ENCODE measurements around the gene SLIT3.

SLIT3 gene

GRCh38 chr5:168865968-168866367 lies 435.0 kb downstream of the SLIT3 start:
- DNase-seq (ENCODE audit: low read depth in 2 of 2), result no peak

GRCh38 chr5:168863021-168863420 lies 437.9 kb downstream of the SLIT3 start:
- DNase-seq (ENCODE audit: low read depth in 2 of 2), result no peak

GRCh38 chr5:168860503-168860902 lies 440.4 kb downstream of the SLIT3 start:
- DNase-seq (ENCODE audit: low read depth in 2 of 2), result no peak

GRCh38 chr5:168860081-168860480 lies 440.9 kb downstream of the SLIT3 start:
- no peak for DNase-seq (ENCODE audit: low read depth in 2 of 2)

GRCh38 chr5:168859471-168859870 lies 441.5 kb downstream of the SLIT3 start:
- no peak for DNase-seq (ENCODE audit: low read depth in 2 of 2)

- no peak for DNase-seq (ENCODE audit: low read depth in 2 of 2)
Measured at GRCh38 chr5:168858994-168859393, 441.9 kb downstream of the SLIT3 start.

GRCh38 chr5:168858371-168858770 lies 442.6 kb downstream of the SLIT3 start:
- DNase-seq (ENCODE audit: low read depth in 2 of 2), result no peak

- DNase-seq (ENCODE audit: low read depth in 2 of 2), result no peak
Measured at GRCh38 chr5:168853972-168854371, 447.0 kb downstream of the SLIT3 start.

GRCh38 chr5:168852329-168852728 lies 448.6 kb downstream of the SLIT3 start:
- no peak for DNase-seq (ENCODE audit: low read depth in 2 of 2)

GRCh38 chr5:168851902-168852321 lies 449.0 kb downstream of the SLIT3 start:
- DNase-seq (ENCODE audit: low read depth in 2 of 2), result no peak

- DNase-seq (ENCODE audit: low read depth in 2 of 2), result no peak
Measured at GRCh38 chr5:168850683-168851082, 450.3 kb downstream of the SLIT3 start.

GRCh38 chr5:168848569-168848968 lies 452.4 kb downstream of the SLIT3 start:
- no peak for DNase-seq (ENCODE audit: low read depth in 2 of 2)

GRCh38 chr5:168847511-168848073 lies 453.3 kb downstream of the SLIT3 start:
- no peak for DNase-seq (ENCODE audit: low read depth in 2 of 2)

GRCh38 chr5:168844922-168845296 lies 456.0 kb downstream of the SLIT3 start:
- DNase-seq (ENCODE audit: low read depth in 2 of 2), result no peak

GRCh38 chr5:168844016-168844921 lies 456.7 kb downstream of the SLIT3 start:
- no peak for DNase-seq (ENCODE audit: low read depth in 2 of 2)

GRCh38 chr5:168843277-168844015 lies 457.5 kb downstream of the SLIT3 start:
- no peak for DNase-seq (ENCODE audit: low read depth in 2 of 2)

GRCh38 chr5:168842571-168843205 lies 458.3 kb downstream of the SLIT3 start:
- no peak for DNase-seq (ENCODE audit: low read depth in 2 of 2)

- DNase-seq (ENCODE audit: low read depth in 2 of 2), result no peak
Measured at GRCh38 chr5:168837852-168838251, 463.1 kb downstream of the SLIT3 start.

- no peak for DNase-seq (ENCODE audit: low read depth in 2 of 2)
Measured at GRCh38 chr5:168836603-168837231, 464.2 kb downstream of the SLIT3 start.

- DNase-seq (ENCODE audit: low read depth in 2 of 2), result no peak
Measured at GRCh38 chr5:168833936-168834335, 467.0 kb downstream of the SLIT3 start.

- DNase-seq (ENCODE audit: low read depth in 2 of 2), result no peak
Measured at GRCh38 chr5:168833383-168833782, 467.6 kb downstream of the SLIT3 start.

- DNase-seq (ENCODE audit: low read depth in 2 of 2), result no peak
Measured at GRCh38 chr5:168832308-168832707, 468.6 kb downstream of the SLIT3 start.

Measured in stimulated activated CD4-positive, alpha-beta T cell treated with anti-CD3 and anti-CD28 coated beads, Interleukin-12 subunit alpha, Interleukin-12 subunit beta, amount 100 ng/mL, for 24 hours (primary cell).